ENCODE results near the gene SIRPA. TPM values are rescaled to one million over a fixed set of nuclear protein-coding genes. Genes with fewer than 3 reads are reported as not detected.

SIRPA gene
- total RNA-seq, 1 donor from 2014 or later = 7.5 TPM

DNA sequence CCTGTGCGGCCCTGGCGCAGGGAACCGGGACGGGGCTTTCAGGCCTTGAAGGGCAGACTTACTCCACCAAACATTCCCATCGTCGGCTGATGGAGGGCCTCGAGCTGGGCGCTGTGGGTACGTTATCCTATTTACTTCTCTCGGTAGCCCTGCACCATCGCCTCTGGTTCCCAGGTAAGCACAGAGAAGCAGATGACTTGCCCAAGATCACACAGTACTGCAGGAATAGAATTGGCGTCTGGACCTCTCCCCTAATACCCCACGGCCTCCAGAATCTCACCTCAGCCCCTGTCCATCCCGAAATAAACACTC is 52.3 kb downstream of the SIRPA start:
- DNase-seq (ENCODE audit: low spot score) = no peak

DNA sequence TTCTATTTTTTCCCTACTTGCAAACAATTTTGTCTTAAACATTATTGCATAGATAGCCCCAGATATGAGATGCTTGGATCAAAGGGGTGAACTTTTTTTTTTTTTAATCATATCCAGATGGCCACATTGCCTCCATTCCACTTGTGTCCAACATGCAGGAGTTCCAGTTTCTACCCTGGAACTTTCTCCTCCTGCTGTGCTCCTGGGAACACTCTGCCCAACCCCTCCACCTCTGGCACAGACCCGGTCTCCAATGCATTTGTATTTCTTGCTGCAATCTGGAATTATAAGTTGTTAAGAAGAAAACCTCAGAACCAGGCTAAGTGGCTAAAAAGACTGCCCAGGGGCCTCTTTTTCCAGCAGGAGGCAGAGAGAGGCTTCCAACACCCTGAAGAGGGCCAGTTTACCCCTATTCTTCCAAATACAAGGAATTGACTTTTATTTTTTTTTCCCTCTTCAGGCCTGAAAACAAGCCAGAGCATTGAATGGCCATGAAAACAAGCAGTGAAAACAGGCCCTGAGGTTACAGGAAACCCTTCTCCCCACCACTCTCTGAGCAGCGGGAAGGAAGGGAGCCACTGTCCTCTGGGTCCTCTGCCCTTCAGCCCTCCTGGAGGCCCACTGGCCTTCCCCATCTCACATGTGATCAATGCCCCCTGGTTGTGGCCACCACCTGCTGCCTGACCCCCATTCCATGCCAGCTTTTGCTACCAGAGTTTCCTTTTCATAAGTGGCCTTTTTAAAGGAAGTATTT is 54.3 kb downstream of the SIRPA start:
- no peak for DNase-seq (ENCODE audit: low spot score)

DNA sequence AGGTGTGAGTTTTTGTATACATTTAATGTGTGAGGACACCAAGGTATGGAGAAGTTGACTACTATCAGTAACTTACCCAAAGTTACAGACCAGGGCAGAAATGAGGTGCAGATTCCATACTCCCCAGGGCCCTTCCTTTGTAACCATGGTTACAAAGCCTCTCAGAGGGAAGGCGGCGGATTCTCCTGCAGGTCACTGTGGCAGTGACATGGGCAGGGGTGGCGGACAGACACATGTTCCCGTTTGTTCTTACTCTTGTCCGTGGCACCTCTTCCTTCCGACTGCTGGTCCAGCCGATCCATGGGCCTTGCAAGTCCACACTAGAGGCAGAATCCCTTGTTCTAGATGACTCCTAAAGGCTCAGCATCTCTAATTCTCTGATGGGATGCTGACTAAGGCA is 55.6 kb downstream of the SIRPA start:
- no peak for DNase-seq (ENCODE audit: low spot score)

DNA sequence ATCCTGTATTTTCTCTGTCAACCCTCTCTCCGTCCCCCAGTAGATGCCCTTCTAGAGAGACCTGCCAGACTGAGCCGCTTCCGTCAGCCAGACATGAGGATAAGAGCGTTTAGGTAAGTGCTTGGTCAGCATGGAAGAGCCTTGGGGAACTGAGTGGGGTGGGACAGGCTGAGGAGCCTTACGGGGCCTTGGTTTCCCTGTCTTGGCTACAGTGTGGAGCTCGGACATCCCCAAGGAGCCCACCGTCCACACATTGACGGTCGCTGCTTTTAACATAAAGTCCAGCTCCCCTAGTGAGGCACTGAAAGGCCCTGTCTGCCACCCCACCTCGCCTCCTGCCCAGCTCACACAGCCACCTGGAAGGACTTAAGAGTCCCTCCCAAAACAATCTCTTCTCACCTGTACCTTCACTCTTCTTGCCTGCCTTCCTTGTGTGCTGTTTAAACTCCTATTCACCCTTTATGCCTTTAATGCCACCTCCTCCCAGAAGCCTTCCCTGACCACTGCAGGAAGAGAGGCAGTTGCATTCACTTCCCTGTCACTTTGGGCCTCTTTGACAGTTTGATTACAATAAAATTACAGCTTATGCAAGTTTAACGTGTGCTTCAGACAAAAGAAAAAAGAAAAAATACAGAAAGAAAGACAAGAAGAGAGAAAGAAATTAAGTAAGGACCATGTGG is 56.4 kb downstream of the SIRPA start:
- DNase-seq (ENCODE audit: low spot score) = no peak

DNA sequence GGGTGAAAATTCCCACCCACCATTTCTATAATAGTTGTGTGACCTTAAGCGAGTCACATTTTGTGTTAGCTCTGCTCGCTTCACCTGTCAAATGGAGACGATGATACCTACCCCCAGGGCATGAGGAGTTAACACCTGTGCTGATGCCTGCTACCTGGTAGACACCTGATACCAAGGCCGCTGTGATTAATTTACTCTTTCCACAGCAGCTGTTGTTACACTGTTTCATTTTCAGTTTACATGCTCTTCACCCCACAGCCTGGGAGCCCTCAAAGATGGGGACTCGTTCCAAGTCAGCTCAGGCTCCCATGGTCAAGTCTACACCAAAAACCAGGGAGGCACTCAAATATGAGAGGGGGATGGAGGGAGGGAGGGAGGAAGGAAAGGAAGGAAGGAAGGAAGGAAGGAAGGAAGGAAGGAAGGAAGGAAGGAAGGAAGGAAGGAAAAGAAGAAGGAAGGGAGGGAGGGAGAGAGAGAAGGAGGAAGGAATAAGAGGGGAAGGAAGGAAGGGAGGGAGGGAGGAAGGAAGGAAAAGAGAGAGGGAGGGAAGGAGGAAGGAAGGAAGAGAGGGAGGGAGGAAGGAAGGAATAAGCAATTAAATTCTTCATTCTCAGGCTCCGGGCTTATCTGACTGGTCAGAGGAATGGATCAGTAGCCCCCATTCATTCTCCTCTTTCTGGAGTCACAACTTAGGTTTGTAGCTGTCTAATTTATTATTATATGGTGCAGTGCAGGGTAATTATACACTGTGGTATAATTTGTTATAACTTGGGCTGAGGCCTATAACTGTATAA is 57.7 kb downstream of the SIRPA start:
- no peak for DNase-seq (ENCODE audit: low spot score)

DNA sequence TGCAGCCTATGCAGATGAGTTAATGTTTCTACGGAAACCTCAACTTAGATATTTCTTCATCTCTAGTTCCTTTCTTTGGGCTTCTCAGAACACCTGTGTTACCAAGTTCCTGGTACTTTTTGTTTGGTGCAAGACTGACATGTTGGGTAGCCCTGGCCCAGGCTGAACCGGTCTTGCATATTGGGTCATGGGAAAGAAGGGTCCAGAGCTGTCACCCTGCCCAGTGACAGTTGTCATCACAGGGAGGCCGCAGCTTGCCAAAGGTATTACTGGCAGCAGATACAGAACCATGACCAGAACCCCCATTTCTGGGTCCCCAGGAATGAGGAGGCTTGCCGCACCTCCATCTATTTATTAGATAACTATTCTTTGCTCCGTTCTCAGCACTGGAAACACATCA is 58.4 kb downstream of the SIRPA start:
- DNase-seq (ENCODE audit: low spot score) = no peak

DNA sequence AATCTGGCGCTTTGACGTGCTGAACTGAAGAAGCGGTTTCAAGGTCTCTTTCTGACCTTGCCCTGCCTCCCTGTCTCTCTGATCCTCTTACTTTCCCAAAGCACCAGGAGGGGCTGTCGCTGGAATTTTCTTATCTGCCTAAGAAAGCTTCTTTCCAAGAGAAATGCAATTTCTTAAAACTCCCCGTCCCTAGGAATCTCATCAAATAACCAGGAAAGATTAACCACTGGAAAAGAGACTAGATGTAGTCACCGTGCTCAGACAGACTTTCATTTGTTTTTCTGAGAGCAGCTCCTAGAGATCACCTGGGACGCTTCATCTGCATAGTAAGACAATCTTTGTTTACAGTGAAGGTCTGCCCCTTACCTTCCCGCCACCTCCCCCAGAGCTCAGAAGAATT is 60.0 kb downstream of the SIRPA start:
- DNase-seq (ENCODE audit: low spot score) = peak; percentile 52

DNA sequence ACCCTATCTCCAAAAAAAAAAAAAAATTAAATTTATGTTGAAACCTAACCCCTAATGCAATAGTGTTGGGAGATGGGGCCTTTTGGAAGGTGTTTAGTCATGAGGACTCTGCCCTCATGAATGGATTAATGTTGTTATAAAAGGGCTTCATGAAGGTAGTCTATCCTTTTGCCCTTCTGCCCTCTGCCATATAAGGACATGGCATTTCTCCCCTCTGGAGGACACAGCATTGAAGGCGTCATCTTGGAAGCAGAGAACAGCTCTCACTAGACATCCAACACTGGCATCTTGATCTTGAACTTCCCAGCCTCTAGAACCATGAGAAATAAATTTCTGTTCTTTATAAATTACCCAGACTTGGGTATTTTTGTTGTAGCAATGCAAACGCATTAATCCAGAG is 63.2 kb downstream of the SIRPA start:
- DNase-seq (ENCODE audit: low spot score) = no peak

DNA sequence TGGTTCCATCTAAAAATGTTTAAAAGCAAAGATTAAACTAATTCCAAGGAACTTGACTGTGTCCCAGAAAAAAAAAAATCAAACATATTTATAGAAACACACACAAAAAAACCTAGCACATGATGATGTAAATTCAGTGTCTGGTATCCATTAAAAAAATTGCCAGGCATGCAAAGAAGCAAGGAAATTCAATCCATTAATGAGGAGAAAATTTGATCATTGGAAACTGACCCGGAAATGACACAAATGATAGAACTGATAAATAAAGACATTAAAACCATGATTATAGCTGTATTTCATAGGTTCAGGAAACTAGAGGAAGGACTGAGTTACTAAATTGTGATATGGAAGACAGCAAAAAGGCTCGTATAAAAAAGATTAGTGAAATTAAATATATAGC is 63.9 kb downstream of the SIRPA start:
- peak; percentile 48 for DNase-seq (ENCODE audit: low spot score)

DNA sequence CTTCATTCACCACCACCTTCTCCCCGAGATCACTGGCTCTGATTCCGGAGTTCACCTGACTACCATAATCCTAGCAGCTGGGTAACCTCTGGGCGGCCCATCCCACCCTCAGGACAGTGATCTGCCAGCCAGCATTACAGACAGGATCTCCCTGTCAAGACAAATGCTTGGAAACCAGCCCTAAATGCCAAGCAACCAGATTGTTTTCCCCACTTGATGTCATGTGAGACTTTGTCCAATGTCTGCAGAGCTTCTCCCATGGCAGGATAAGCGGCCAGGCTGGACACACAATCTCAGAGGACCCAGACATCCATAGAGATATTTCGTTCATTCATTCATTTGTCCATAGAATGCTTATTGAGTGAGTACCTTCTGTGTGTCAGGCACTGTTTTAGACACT is 66.2 kb downstream of the SIRPA start:
- no peak for DNase-seq (ENCODE audit: low spot score)

DNA sequence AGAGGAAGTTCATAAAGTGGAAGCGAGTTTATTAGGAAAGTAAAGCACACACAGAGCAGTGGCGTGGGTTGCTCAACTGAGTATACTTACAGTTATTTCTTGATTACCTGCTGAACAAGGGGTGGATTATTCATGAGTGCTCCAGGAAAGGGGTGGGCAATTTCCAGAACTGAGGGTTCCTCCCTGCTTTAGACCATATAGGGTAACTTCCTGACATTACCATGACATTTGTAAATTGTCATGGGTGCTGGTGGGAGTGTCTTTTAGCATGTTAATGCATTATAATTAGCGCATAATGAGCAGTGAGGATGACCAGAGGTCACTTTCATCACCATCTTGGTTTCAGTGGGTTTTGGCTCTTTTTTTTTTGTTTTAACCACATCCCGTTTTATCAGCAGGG is 68.9 kb downstream of the SIRPA start:
- DNase-seq (ENCODE audit: low spot score) = no peak

DNA sequence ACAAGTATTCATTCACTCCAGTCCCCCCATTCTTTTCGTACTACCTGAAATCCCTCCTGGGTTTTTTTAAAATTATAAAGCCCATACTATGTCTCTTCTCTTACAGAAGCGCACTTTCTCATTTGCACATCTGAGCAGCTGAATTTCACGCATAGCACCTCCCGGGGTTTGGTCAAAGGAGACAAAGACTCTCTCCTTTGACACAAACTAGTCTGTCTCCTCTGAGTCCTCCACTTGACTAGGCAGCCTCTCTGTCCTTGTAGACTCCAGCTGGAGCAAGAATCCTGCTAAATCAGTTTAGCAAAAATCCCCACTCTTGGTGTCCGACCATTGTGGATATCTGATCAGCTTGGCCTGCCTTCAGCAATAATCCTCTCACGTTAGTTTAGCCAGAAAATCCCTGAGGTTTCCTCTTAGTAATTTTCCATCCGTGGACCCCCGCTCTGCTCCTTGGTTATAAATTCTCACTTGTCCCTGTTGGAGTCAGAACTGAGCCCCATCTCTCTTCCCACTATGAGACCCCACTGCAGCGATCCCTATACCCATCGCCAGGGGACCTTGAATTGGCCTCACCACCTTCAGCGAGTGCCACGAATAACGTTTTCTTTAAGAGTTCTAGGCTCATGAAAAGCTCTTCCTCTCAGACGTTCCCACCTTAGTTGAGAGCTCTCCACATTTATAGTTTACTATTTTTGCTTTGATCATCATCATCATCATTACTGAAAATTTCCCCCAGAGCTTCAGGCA is 69.6 kb downstream of the SIRPA start:
- no peak for DNase-seq (ENCODE audit: low spot score)

DNA sequence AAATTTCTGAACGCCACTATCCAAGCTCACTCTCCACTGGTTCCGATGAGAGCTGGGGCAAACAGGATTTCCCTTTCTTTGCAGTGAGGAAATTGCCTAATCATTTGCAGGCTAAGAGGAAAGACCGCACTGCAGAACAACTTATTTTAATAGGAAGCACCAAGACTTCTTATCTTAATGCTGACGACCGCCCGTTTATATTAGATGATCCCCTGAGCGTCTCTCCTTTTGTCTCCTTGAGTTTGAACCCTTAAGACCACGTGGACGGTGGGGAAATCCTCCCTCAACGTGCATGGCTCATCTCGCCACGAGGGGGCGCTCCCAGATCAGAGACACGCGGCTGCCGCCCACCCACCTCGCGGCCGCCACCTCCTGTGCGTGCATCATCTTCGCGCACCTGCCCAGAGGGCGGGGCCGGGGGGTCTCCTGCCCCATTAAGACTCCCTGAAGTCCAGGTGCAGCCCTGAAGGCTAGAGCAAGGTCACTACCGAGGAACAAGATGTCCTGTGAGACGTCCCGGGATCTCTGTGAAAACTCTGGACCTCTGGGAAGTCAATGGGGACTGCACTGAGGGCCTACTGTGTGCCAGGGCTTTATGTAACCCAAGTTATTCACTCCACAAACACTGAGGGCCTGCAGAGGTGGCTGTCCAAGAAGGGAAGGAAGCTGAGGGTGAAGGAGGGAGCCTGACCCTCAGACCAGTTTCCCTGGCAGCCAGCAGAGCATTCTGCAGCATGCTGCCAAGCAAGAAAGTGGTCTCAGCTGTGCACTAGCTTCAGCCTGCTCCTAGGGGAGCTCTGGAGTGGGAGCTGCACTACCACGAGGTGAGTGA is 70.5 kb downstream of the SIRPA start:
- peak; percentile 64 for DNase-seq (ENCODE audit: low spot score)

DNA sequence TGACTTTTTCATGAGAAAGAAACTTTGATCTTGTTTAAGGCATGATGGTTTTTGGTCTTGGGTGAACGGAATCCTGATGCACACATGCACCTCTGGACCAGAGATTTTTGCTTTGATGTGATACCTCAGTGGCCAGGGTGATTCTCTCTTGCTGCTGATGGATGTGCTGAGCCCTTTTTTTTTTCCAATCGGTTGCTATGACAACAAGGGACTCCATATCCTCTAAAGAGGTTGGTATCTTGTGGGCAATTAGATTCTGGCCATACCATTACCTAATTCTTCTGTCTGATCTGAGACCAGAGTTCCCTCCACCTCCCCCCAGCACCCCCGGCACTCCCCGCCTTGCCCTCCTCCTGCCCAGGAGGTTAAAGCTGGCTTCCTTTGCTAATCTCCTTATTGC is 73.8 kb downstream of the SIRPA start:
- DNase-seq (ENCODE audit: low spot score) = no peak

DNA sequence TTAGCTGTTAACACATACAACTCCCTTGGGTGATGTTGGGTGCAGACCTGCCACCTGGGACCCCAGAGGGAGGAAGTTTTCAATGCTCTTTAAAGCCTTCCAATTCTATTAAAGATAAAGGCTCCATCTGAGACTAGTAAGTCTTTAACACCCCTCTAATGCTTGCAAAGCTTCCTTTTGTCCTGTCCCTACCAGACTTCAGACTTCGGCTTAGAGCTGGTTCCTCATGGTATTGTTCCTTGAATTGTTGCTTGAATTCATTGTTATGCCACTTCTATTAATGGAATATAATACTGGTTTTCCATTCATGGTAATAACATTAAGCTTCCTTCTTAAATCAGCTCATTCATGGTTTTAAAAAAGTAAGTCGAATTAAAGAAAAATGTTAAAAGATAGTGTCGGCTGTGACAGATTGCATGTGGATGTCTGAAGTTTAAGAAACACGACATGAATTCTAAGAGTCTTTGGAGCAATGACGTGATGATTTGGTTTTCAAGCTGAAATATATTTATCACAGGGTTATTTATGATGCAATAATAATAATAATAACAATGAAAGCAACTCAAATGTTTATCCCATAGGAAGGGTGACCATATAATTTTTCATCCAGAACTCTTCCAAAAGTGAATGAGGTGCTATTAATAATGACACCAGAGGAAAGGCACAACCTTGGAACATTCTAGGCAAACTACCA is 76.8 kb downstream of the SIRPA start:
- no peak for DNase-seq (ENCODE audit: low spot score)

DNA sequence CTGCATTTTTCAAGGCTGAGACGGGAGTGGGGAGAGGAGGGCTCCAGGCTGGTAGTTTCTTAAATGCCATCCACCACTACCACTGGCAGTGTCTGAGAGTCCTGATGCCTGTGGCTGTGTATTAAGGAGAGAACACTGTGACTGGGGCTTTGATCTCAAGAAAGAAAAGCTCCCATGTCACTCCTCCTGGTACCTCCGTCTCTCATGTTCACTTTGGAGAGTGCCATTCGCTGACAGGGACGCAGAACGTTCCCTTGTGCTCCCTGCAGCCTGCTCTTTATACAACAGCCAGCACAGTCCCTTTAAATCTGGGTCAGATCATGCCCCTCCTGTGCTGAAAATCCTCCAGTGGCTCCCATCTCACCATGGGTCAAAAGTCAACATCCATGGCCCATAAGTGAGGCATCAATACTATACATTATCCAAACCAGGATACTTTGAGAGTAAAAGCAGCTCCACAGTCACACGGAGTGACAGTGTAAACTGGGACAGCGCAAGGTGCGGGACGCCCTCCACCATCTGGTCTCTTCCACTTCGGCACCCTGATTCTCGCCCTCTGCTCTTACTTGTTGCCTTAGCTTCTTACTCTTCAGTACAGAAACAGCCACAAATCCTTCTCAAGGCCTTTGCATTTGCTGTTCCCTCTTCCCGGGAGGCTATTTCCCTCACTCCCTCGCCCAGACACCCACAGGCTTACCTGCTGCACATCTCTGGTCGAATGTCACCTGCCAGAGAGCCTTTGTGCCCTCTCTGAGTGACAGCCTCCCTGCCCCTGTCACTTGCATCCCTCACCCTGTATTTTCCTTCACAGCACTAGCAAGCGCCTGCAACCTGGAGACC is 78.6 kb downstream of the SIRPA start:
- DNase-seq (ENCODE audit: low spot score) = no peak

DNA sequence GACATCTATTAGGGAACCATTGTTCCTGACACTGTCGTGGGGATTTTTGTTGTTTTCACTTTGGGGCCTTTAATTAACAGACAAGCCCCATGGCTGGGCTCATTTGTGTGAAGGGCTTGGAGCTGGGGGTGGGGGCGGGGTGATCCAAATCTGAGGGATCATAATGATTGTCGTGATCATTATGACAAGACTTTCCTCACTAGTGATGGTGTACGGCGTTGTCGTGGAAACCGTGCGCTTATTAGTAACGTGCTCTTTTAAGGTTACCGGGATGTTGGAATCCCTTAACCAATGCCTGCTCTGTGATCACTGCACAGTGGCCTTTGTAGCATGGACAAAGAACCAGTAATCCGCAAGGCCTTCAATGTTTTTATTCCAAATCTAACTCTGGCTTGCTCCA is 80.1 kb downstream of the SIRPA start:
- DNase-seq (ENCODE audit: low spot score) = no peak

DNA sequence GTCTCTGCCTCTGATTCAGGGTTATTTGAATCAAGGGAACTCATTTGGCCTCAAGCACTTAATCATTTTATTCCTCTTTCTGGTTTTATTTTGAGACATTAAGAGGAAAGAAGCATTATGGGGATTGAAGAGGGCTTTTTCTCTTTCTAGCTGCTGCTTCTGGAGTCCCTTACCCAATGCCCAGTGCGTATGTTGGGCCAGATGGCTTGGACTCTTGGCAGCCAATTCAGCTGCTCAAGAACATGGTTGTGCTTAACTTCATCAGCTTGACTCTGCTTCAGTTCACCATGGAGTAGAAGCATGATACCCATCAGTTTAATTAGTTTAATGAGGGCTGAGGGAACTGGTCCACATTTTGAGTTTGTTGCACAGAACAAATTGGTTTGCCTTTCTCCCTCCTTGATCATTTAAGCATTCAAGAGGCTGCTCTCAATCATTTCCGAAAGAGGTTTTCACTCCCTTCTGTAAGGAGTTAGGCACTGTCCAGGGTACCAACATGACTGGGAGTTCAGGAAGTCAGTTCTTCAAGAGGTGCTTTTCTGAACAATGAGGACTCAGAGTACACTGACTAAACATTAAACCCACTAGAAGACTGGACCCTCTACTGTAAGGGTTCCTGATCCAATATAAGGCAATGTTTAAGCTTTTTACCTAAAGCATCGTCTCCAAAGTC is 84.0 kb downstream of the SIRPA start:
- no peak for DNase-seq (ENCODE audit: low spot score)

DNA sequence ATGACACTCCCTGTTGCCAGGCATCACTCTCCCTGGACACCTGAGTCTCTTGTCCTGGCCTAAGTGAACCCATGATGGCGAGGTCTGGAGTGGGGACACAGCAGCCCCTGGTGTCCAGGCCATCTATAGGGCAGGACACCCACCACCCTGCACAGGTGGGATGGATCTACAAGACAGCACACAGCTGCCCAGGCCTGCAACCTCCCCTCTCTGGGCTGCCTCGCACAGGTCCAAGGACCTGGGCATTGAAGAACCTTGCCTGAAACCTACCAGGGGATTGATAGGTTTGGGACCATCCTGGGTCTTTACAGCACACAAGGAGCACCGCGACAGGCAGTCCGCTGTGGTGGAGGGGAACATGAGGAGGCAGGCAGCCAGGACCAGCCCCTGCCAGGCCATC is 87.5 kb downstream of the SIRPA start:
- no peak for DNase-seq (ENCODE audit: low spot score)
